B cell (primary cell): ENCODE results near the gene DLST. TPM values are rescaled to one million over a fixed set of nuclear protein-coding genes. Genes with fewer than 3 reads are reported as not detected.

Experiments
- ATAC-seq: fragments of 200-7000 bp; cut with Tn5 transposase; one replicate; pipeline ENCODE4 v1.10.0; 2021; ENCODE audit warnings: low read depth, mild to moderate bottlenecking, moderate number of reproducible peaks, moderate library complexity
- CTCF ChIA-PET: fragments of 350-600 bp; sonication (Branson Sonifier 250); formaldehyde crosslinking; loops from one replicate; lab custom pipeline; 2021; ENCODE audit warnings: antibody characterized with exemption, inconsistent platforms; lab: Charles Lee
- POLR2A ChIA-PET: fragments of 350-600 bp; sonication (Branson Sonifier 250); formaldehyde crosslinking; loops from one replicate; lab custom pipeline; 2021; ENCODE audit warnings: antibody characterized with exemption; lab: Charles Lee
- DNase-seq: peaks from one replicate; pipeline ENCODE4 v3.0.0; 2013
- H2AFZ ChIP-seq: 2 replicates; pipeline ENCODE4 v1.6.1; 2012; ENCODE audit warnings: mild to moderate bottlenecking, low read depth, low read length; ENCODE audit not compliant: insufficient read depth, poor library complexity, severe bottlenecking
- H3K27ac ChIP-seq, 2 donors: 1 replicate in 1 of 2; 2 replicates in 1 of 2; pipeline ENCODE4 v1.5.1; 2012 to 2013; ENCODE audit warnings: low read length in 2 of 2, mild to moderate bottlenecking in 2 of 2, moderate library complexity in 1 of 2
- H3K27me3 ChIP-seq, 4 experiments: fragments of 200-600 bp in 1 of 4; sonication (generic) in 1 of 4; replicated peaks in 1 of 4; 1 replicate in 2 of 4; 2 replicates in 2 of 4; pipeline versions ENCODE4 v1.6.1 to v1.7.0; 2013 to 2016; ENCODE audit warnings: low read length in 3 of 4, mild to moderate bottlenecking in 2 of 4, mixed read lengths in 1 of 4, moderate library complexity in 1 of 4; ENCODE audit not compliant: insufficient read depth in 4 of 4, control insufficient read depth in 3 of 4; ENCODE audit errors: control extremely low read depth in 1 of 4
- H3K36me3 ChIP-seq, 2 experiments: replicated peaks in 1 of 2; 1 replicate in 1 of 2; 2 replicates in 1 of 2; pipeline versions ENCODE4 v1.6.1 to v1.7.1; 2013; ENCODE audit warnings: low read length in 1 of 2; ENCODE audit not compliant: insufficient read depth in 2 of 2, control insufficient read depth in 1 of 2; ENCODE audit errors: control extremely low read depth in 1 of 2, extremely low read depth in 1 of 2
- H3K4me1 ChIP-seq, 2 donors: fragments of 200-600 bp in 1 of 2; sonication (generic) in 1 of 2; 1 replicate in 1 of 2; 2 replicates in 1 of 2; pipeline versions ENCODE4 v1.5.1 to v1.6.1; 2013 to 2017; ENCODE audit warnings: low read length in 2 of 2; ENCODE audit not compliant: control insufficient read depth in 2 of 2, insufficient read depth in 2 of 2
- H3K4me2 ChIP-seq: replicated peaks from 2 replicates; pipeline ENCODE3; 2012; ENCODE audit warnings: mild to moderate bottlenecking, low read depth, low read length; ENCODE audit not compliant: poor library complexity, severe bottlenecking
- H3K4me3 ChIP-seq, 5 experiments: fragments of 200-600 bp in 1 of 5; sonication (generic) in 1 of 5; 1 replicate in 3 of 5; 2 replicates in 2 of 5; pipeline versions ENCODE4 v1.5.1 to v1.7.0; 2011 to 2016; ENCODE audit warnings: low read length in 4 of 5, mild to moderate bottlenecking in 4 of 5, low read depth in 2 of 5, control low read depth in 1 of 5, moderate library complexity in 1 of 5; ENCODE audit not compliant: insufficient read depth in 1 of 5; ENCODE audit errors: control extremely low read depth in 1 of 5, extremely low read depth in 1 of 5
- H3K79me2 ChIP-seq: fragments of 200-600 bp; sonication (generic); one replicate; pipeline ENCODE4 v1.6.0; 2016; ENCODE audit warnings: low read length; ENCODE audit not compliant: control insufficient read depth, insufficient read depth
- H3K9ac ChIP-seq: fragments of 200-600 bp; sonication (generic); 2 replicates; pipeline ENCODE4 v1.6.1; 2017; ENCODE audit warnings: mild to moderate bottlenecking, low read length, moderate library complexity
- H3K9me3 ChIP-seq, 3 donors: one replicate each; pipeline versions ENCODE4 v1.6.1 to v1.7.1; 2013; ENCODE audit warnings: low read length in 2 of 3; ENCODE audit not compliant: control insufficient read depth in 2 of 3, insufficient read depth in 1 of 3; ENCODE audit errors: control extremely low read depth in 1 of 3
- H4K20me1 ChIP-seq: 2 replicates; pipeline ENCODE4 v1.6.0; 2012; ENCODE audit warnings: mild to moderate bottlenecking, low read length; ENCODE audit not compliant: insufficient read depth, control insufficient read depth, poor library complexity, severe bottlenecking
- H3K27ac Mint-ChIP-seq: one replicate; pipeline ENCODE4 v1.8.0; 2021; ENCODE audit warnings: mixed read lengths
- H3K27me3 Mint-ChIP-seq: one replicate; pipeline ENCODE4 v1.8.0; 2021; ENCODE audit warnings: mixed read lengths
- H3K4me1 Mint-ChIP-seq: one replicate; pipeline ENCODE4 v1.8.0; 2021; ENCODE audit warnings: mixed read lengths
- H3K4me3 Mint-ChIP-seq: one replicate; pipeline ENCODE4 v1.8.0; 2021; ENCODE audit warnings: mixed read lengths
- H3K9me3 Mint-ChIP-seq: one replicate; pipeline ENCODE4 v1.8.0; 2022; ENCODE audit warnings: mixed read lengths; ENCODE audit not compliant: insufficient read depth
- CTCF ChIP-seq: fragments of 200-600 bp; IDR thresholded peaks from one replicate; pipeline ENCODE4 v1.8.0; 2022; ENCODE audit warnings: antibody characterized with exemption, mild to moderate bottlenecking
- EZH2 ChIP-seq: IDR thresholded peaks from 2 replicates; pipeline ENCODE4 v1.6.1; 2012; ENCODE audit warnings: borderline replicate concordance, low read depth, mild to moderate bottlenecking, moderate library complexity, low read length; ENCODE audit not compliant: insufficient read depth, poor library complexity, severe bottlenecking
- WGBS: methylation state at CpG from one replicate; pipeline ENCODE4 v1.1.5; 2013; ENCODE audit warnings: missing lambda C conversion rate; ENCODE audit not compliant: insufficient coverage; 5-methylcytosine and 5-hydroxymethylcytosine counted together
- intact Hi-C: fragments of 100-400 bp; cut with micrococcal nuclease; formaldehyde crosslinking; loops from one replicate; pipeline ENCODE4 v1.10.0; 2022
- polyA plus RNA-seq: library from polyadenylated mRNA; depleted of rRNA; stranded (reverse); fragments of >200 nt; gene quantifications from 2 replicates; pipeline ENCODE4 v1.2.3, GENCODE V29; 2012
- total RNA-seq, 2 donors: library from RNA; stranded (reverse); fragments of 120-200 nt in 1 of 2; gene quantifications; 1 replicate in 1 of 2; 2 replicates in 1 of 2; pipeline versions ENCODE4 v1.2.3 to v1.2.4, GENCODE V29; 2013 to 2022

The DLST gene
- total and polyA plus RNA-seq, 2 donors (not counting 1 experiment from before 2014, with no cell fraction given): 73.1 to 89.5 TPM

GRCh38 chr14:74882103-74882920 lies 596 bp downstream of the DLST start:
- ChIA-PET POLR2A (interaction anchor here (0.7 kb wide), 3 partner anchors 11 to 774 kb away, joined by 3 read pairs; no protein-coding TSS in a partner anchor), CTCF (interaction anchor here (1.4 to 41.3 kb wide), 4 partner anchors 19 to 206 kb away, joined by 5 to 926 read pairs (median 100); no protein-coding TSS in a partner anchor)
- 1% methylated on average over 40 of the region's 49 CpGs for WGBS
- H4K20me1 ChIP-seq: peaks cover 39% of the 10 kb centered on the region
- no peak for TF ChIP-seq CTCF
- no peak for TF ChIP-seq EZH2
- H3K27ac ChIP-seq: peak overlapping the region; percentile 80 to 89
- H3K4me1 ChIP-seq: peaks cover 29 to 32% of the 10 kb centered on the region in 2 donors
- Mint-ChIP-seq H3K9me3 (no peaks in the 10 kb centered on the region), H3K4me1 (peaks cover 57% of the 10 kb centered on the region), H3K27ac (peak overlapping the region; percentile 99), H3K27me3 (no peaks in the 10 kb centered on the region), H3K4me3 (peak overlapping the region; percentile 100)
- peak overlapping the region; percentile 97 for H2AFZ ChIP-seq
- intact Hi-C loops: no loop called here
- no peaks in the 10 kb centered on the region for H3K9me3 ChIP-seq
- H3K27me3 ChIP-seq: no peaks in the 10 kb centered on the region
- ATAC-seq (peak; percentile 46), DNase-seq (peak; percentile 77)
- peak overlapping the region; percentile 88 for H3K9ac ChIP-seq
- peaks cover 10 to 13% of the 10 kb centered on the region in 2 experiments for H3K36me3 ChIP-seq
- peaks cover 67% of the 10 kb centered on the region for H3K79me2 ChIP-seq
- peak overlapping the region; percentile 77 for H3K4me2 ChIP-seq
- H3K4me3 ChIP-seq: peak overlapping the region; percentile 76 to 94 (median 79)

GRCh38 chr14:74886001-74886400 lies 4.3 kb downstream of the DLST start:
- Histone ChIP-seq H3K9me3 (no peaks in the 10 kb centered on the region), H3K4me1 (peaks cover 26 to 28% of the 10 kb centered on the region in 2 donors), H3K27me3 (no peaks in the 10 kb centered on the region), H3K79me2 (peaks cover 69% of the 10 kb centered on the region), H4K20me1 (peaks cover 50% of the 10 kb centered on the region), H3K9ac (no peak overlapping the region), H3K27ac (no peak overlapping the region), H2AFZ (no peak overlapping the region), H3K4me2 (no peak overlapping the region), H3K4me3 (no peak overlapping the region), H3K36me3 (peaks cover 14 to 39% of the 10 kb centered on the region in 2 experiments)
- H3K27me3 Mint-ChIP-seq: no peaks in the 10 kb centered on the region
- TF ChIP-seq CTCF: no peak
- no peak for TF ChIP-seq EZH2
- H3K4me1 Mint-ChIP-seq: peaks cover 45% of the 10 kb centered on the region
- H3K9me3 Mint-ChIP-seq: no peaks in the 10 kb centered on the region
- POLR2A ChIA-PET: interaction anchor here (0.6 kb wide), 1 partner anchor 987 kb away, joined by 4 read pairs; no protein-coding TSS in a partner anchor
- no peak overlapping the region for H3K4me3 Mint-ChIP-seq
- CTCF ChIA-PET: interaction anchor here (41.3 kb wide), 1 partner anchor 15 kb away, joined by 926 read pairs; no protein-coding TSS in a partner anchor
- ATAC-seq (no peak), DNase-seq (no peak)
- 100% methylated on average over 1 of the region's 3 CpGs for WGBS
- peak overlapping the region; percentile 37 for H3K27ac Mint-ChIP-seq
- intact Hi-C loops: no loop called here
